LNCaP clone FGC (cell line): Measurements from ENCODE around the gene TDRD9.

Source experiments
- DNase-seq: peaks from one replicate; pipeline ENCODE4 v3.0.0-alpha.2; 2011; ENCODE audit warnings: low read depth
- H3K4me3 ChIP-seq: 2 replicates; pipeline ENCODE4 v1.5.1; 2011; ENCODE audit warnings: mild to moderate bottlenecking, low read depth, low read length, control low read depth
- TF ChIP-seq, protein P1 (sequence below): IDR thresholded peaks from 2 replicates; pipeline ENCODE4 v1.5.1; 2012; ENCODE audit warnings: mild to moderate bottlenecking; ENCODE audit not compliant: control insufficient read depth, insufficient read depth; ENCODE audit errors: extremely low read depth

The TDRD9 gene

DNA sequence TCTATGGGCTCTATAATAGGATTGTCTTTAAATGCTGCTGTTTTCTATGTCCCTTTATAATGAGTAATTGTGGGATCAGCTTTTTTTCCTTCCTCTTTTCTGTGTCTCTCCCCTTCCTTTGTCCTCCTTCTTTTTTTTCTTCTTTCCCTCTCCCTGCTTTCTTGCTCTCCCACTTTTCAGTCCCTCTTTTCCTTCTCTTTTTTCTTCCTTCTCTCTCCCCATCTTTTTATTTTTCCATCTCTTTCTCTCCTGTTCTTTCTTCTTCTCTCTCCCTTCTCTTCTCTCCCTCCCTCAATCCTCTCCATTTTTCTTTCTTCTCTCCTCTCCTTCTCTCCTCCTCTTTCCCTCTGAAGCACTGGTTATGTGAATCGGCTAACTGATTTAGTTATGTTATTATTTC, 76.6 kb downstream of the TDRD9 start:
- TF ChIP-seq, protein P1, sequence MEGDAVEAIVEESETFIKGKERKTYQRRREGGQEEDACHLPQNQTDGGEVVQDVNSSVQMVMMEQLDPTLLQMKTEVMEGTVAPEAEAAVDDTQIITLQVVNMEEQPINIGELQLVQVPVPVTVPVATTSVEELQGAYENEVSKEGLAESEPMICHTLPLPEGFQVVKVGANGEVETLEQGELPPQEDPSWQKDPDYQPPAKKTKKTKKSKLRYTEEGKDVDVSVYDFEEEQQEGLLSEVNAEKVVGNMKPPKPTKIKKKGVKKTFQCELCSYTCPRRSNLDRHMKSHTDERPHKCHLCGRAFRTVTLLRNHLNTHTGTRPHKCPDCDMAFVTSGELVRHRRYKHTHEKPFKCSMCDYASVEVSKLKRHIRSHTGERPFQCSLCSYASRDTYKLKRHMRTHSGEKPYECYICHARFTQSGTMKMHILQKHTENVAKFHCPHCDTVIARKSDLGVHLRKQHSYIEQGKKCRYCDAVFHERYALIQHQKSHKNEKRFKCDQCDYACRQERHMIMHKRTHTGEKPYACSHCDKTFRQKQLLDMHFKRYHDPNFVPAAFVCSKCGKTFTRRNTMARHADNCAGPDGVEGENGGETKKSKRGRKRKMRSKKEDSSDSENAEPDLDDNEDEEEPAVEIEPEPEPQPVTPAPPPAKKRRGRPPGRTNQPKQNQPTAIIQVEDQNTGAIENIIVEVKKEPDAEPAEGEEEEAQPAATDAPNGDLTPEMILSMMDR = no peak
- no peak overlapping the region for H3K4me3 ChIP-seq
- DNase-seq = no peak

DNA sequence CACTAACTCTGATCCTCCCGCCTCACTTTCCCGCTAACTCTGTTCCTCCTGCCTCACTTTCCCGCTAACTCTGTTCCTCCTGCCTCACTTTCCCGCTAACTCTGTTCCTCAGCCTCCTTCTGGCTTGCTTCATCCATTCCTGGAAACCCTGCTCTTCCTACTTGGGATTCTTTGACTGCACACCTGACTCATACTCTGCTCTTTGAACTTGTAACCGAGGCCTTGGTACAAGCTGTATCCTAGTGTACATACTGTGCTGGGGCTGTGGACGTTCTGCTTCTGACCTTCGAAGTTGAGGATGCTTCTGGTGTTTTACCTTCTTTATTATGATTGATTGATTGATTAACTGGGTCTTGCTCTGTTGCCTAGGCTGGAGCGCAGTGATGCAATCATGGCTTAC, 77.2 kb downstream of the TDRD9 start:
- DNase-seq = no peak
- no peak overlapping the region for H3K4me3 ChIP-seq
- TF ChIP-seq, protein P1 = no peak

DNA sequence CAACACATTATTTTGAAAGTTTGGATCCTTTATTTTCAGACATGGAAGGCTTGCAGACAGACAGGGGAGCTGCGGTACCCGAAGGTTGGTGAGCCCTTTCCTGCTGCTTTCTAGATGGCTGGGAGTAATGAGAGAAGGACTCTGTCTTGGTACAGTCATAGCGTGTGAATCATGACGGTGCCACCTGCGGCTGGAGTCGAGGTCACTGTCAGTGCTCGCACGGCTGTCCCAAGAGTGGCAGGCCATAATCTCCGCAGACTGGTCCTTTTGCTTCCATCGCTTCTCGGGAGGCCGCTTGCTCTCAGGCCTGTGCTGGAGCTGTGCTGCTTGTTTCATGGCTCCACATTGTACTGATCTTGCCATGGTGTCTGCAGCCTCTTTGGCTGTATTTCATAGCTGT, 78.9 kb downstream of the TDRD9 start:
- no peak overlapping the region for H3K4me3 ChIP-seq
- DNase-seq = no peak
- TF ChIP-seq, protein P1 = no peak

DNA sequence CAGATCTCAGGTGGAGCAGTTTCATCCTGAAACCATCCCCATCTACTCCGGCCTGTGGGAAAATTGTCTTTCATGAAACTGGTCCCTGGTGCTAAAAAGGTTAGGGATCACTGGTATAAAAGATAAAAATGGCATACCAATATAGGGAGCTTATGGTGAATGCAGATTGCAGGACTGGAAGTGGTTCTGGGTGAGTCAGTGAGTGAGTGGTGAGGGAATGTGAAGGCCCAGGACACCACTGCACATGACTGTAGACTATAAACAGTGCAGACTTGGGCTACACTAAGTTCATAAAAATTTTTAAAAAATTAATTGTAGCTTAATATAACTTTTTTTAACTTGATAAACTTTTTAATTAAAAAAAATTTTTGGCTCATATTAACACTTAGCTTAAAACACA, 81.0 kb downstream of the TDRD9 start:
- H3K4me3 ChIP-seq = no peak overlapping the region
- TF ChIP-seq, protein P1 = no peak
- DNase-seq = no peak

DNA sequence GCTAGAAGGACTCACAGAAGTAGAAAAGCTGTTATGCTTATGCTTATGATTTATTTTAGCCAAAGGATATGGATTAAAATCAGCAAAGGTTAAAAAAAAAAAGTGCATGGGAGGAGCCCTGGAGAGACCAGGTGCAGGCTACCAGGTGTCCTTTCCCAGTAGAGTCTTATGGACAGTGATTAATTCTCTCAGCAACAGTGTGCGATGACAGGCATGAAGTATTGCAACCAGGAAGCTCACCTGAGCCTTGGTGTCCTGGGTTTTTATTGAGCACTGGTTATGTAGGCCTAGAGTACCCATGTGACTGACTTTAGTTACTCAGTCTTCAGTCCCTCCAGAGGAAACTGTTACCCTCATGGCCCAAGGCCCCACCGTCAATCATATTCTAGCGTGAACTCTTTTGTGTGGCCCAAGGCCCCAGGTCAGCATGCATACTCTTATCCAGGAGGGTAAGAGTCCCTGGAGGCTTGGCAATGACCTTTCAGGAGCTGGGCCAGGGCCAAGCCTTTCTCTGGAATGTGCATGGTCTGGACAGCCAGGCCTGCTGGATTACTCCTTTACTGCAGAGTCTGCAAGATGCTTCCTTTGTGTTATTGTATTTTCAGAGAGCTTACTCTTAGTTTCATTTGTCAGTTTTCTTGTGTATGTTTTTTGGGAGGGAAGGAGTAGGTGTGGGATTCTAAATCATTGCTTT, 83.7 kb downstream of the TDRD9 start:
- TF ChIP-seq, protein P1 = no peak
- DNase-seq = no peak

DNA sequence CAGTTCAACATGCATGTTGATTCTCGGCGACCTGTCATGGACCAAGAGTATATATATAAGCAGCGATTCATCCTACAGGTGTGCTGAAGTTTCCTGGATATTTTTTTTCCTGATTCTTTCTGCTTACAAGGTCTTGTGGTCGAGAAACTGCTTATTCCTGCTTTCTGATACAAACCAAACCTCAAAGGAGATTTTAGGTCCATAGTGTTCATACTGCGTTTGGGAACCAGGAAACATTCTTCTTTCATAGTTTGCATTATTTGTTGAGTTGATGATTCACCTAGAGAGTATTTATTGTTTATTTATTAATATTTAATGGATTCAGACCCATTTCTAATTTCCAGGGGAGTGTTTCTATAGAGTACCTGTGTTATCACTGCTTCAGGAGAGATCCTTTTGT, 86.5 kb downstream of the TDRD9 start:
- DNase-seq = no peak
- TF ChIP-seq, protein P1 = no peak
- no peak overlapping the region for H3K4me3 ChIP-seq

More for the DNA sequence above, 83.7 kb downstream of the TDRD9 start:
- no peak overlapping the region for H3K4me3 ChIP-seq
